ENCODE measurements around the gene CCNB2.

- TF ChIP-seq CTCF (IDR thresholded peaks at IDR 0.05; ENCODE audit: insufficient read depth, low read length) (no peak), GABPA (IDR thresholded peaks at IDR 0.05; ENCODE audit: low read depth) (no peak), POLR2AphosphoS5 (IDR thresholded peaks at IDR 0.05; ENCODE audit: low read depth) (no peak)
- TF ChIP-seq, protein P1, sequence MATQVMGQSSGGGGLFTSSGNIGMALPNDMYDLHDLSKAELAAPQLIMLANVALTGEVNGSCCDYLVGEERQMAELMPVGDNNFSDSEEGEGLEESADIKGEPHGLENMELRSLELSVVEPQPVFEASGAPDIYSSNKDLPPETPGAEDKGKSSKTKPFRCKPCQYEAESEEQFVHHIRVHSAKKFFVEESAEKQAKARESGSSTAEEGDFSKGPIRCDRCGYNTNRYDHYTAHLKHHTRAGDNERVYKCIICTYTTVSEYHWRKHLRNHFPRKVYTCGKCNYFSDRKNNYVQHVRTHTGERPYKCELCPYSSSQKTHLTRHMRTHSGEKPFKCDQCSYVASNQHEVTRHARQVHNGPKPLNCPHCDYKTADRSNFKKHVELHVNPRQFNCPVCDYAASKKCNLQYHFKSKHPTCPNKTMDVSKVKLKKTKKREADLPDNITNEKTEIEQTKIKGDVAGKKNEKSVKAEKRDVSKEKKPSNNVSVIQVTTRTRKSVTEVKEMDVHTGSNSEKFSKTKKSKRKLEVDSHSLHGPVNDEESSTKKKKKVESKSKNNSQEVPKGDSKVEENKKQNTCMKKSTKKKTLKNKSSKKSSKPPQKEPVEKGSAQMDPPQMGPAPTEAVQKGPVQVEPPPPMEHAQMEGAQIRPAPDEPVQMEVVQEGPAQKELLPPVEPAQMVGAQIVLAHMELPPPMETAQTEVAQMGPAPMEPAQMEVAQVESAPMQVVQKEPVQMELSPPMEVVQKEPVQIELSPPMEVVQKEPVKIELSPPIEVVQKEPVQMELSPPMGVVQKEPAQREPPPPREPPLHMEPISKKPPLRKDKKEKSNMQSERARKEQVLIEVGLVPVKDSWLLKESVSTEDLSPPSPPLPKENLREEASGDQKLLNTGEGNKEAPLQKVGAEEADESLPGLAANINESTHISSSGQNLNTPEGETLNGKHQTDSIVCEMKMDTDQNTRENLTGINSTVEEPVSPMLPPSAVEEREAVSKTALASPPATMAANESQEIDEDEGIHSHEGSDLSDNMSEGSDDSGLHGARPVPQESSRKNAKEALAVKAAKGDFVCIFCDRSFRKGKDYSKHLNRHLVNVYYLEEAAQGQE (IDR thresholded peaks at IDR 0.05; ENCODE audit: insufficient replicate concordance, low read depth), result no peak
Measured at GRCh38 chr15:59143281-59143680, 38.3 kb downstream of the CCNB2 start.

All from HL-60 (cell line).